HEK293 (cell line): ENCODE results near the gene CAMK1G.

Source experiments
- CTCF ChIA-PET: fragments of 350-600 bp; formaldehyde crosslinking; extraction: SDS; loops from one replicate; lab custom pipeline; 2021; ENCODE audit warnings: antibody characterized with exemption; lab: Yijun Ruan, JAX
- POLR2A ChIA-PET: fragments of 300-600 bp; formaldehyde crosslinking; extraction: SDS; loops from one replicate; lab custom pipeline; 2020; ENCODE audit warnings: antibody characterized with exemption, inconsistent platforms; lab: Yijun Ruan, JAX
- H3K27ac ChIP-seq: fragments of 200-500 bp; sonication (Bioruptor generic); 2 replicates; pipeline ENCODE4 v1.5.1; 2014; ENCODE audit warnings: low read depth, low read length, control low read depth, inconsistent platforms; ENCODE audit errors: extremely low read depth
- H3K36me3 ChIP-seq, 2 experiments: fragments of 200-500 bp in 1 of 2; sonication (Bioruptor generic) in 1 of 2; 1 replicate in 1 of 2; 2 replicates in 1 of 2; pipeline ENCODE4 v1.5.1; 2014 to 2017; ENCODE audit warnings: inconsistent platforms in 2 of 2, low read length in 2 of 2; ENCODE audit not compliant: control insufficient read depth in 2 of 2, insufficient read depth in 1 of 2
- H3K4me1 ChIP-seq: fragments of 200-500 bp; sonication (Bioruptor generic); 2 replicates; pipeline ENCODE4 v1.5.1; 2014; ENCODE audit warnings: mild to moderate bottlenecking, low read length, inconsistent platforms; ENCODE audit not compliant: control insufficient read depth, insufficient read depth
- H3K4me3 ChIP-seq: 2 replicates; pipeline ENCODE4 v1.5.1; 2011; ENCODE audit warnings: low read depth, mild to moderate bottlenecking, control low read depth, low read length, moderate library complexity
- H3K9me3 ChIP-seq: fragments of 200-500 bp; sonication (Bioruptor generic); 2 replicates; pipeline ENCODE4 v1.5.1; 2014; ENCODE audit warnings: low read depth, low read length, inconsistent platforms; ENCODE audit not compliant: control insufficient read depth, insufficient read depth
- FEZF1 ChIP-seq: fragments of 450-650 bp; formaldehyde crosslinking; IDR thresholded peaks from 2 replicates; pipeline ENCODE4 v1.5.1; 2016; ENCODE audit warnings: missing biosample characterization, missing genetic modification characterization
- GFI1B ChIP-seq: fragments of 450-650 bp; formaldehyde crosslinking; IDR thresholded peaks from 2 replicates; pipeline ENCODE4 v1.5.1; 2016; ENCODE audit warnings: missing biosample characterization, missing genetic modification characterization
- GLIS1 ChIP-seq: fragments of 450-650 bp; formaldehyde crosslinking; IDR thresholded peaks from 2 replicates; pipeline ENCODE4 v1.5.1; 2016; ENCODE audit warnings: missing biosample characterization, missing genetic modification characterization
- HOXA7 ChIP-seq: sonication (generic); formaldehyde crosslinking; IDR thresholded peaks from 2 replicates; pipeline ENCODE4 v1.8.1; 2022; ENCODE audit warnings: missing genetic modification reagents, borderline replicate concordance
- KLF7 ChIP-seq: fragments of 450-650 bp; formaldehyde crosslinking; IDR thresholded peaks from 2 replicates; pipeline ENCODE4 v1.5.1; 2016; ENCODE audit warnings: missing biosample characterization, missing genetic modification characterization, borderline replicate concordance
- MZF1 ChIP-seq: fragments of 450-650 bp; formaldehyde crosslinking; IDR thresholded peaks from 2 replicates; pipeline ENCODE4 v1.5.1; 2017; ENCODE audit warnings: missing biosample characterization, missing genetic modification characterization, borderline replicate concordance
- RBAK ChIP-seq: fragments of 450-650 bp; formaldehyde crosslinking; IDR thresholded peaks from 2 replicates; pipeline ENCODE4 v1.5.1; 2016; ENCODE audit warnings: missing biosample characterization, missing genetic modification characterization
- SCRT2 ChIP-seq: fragments of 450-650 bp; formaldehyde crosslinking; IDR thresholded peaks from 2 replicates; pipeline ENCODE4 v1.5.1; 2016; ENCODE audit warnings: missing biosample characterization, missing genetic modification characterization
- SETDB1 ChIP-seq: IDR thresholded peaks from one replicate; pipeline ENCODE4 v1.6.1; 2017; ENCODE audit warnings: mild to moderate bottlenecking, low read length, moderate library complexity, mixed read lengths; ENCODE audit not compliant: insufficient read length
- ZEB2 ChIP-seq: fragments of 450-650 bp; formaldehyde crosslinking; IDR thresholded peaks from 2 replicates; pipeline ENCODE4 v1.5.1; 2016; ENCODE audit warnings: missing biosample characterization, missing genetic modification characterization
- ZFP37 ChIP-seq: fragments of 450-650 bp; formaldehyde crosslinking; IDR thresholded peaks from 2 replicates; pipeline ENCODE4 v1.5.1; 2016; ENCODE audit warnings: missing biosample characterization, missing genetic modification characterization
- ZFP41 ChIP-seq: fragments of 450-650 bp; formaldehyde crosslinking; IDR thresholded peaks from 2 replicates; pipeline ENCODE4 v1.5.1; 2016; ENCODE audit warnings: missing biosample characterization, missing genetic modification characterization, borderline replicate concordance
- ZNF10 ChIP-seq: fragments of 450-650 bp; formaldehyde crosslinking; IDR thresholded peaks from 2 replicates; pipeline ENCODE4 v1.5.1; 2017; ENCODE audit warnings: missing biosample characterization, missing genetic modification characterization
- ZNF114 ChIP-seq: fragments of 450-650 bp; formaldehyde crosslinking; IDR thresholded peaks from 2 replicates; pipeline ENCODE4 v1.5.0; 2017; ENCODE audit warnings: missing biosample characterization, missing genetic modification characterization
- ZNF133 ChIP-seq: fragments of 450-650 bp; formaldehyde crosslinking; IDR thresholded peaks from 2 replicates; pipeline ENCODE4 v1.5.1; 2016; ENCODE audit warnings: missing biosample characterization, missing genetic modification characterization
- ZNF140 ChIP-seq: fragments of 450-650 bp; formaldehyde crosslinking; IDR thresholded peaks from 2 replicates; pipeline ENCODE4 v1.5.1; 2016; ENCODE audit warnings: missing biosample characterization, missing genetic modification characterization
- ZNF169 ChIP-seq: fragments of 450-650 bp; formaldehyde crosslinking; IDR thresholded peaks from 2 replicates; pipeline ENCODE4 v1.5.1; 2016; ENCODE audit warnings: missing biosample characterization, missing genetic modification characterization
- ZNF335 ChIP-seq: fragments of 450-650 bp; formaldehyde crosslinking; conservative IDR thresholded peaks from 2 replicates; pipeline ENCODE4 v1.5.1; 2016; ENCODE audit warnings: missing biosample characterization, missing genetic modification characterization
- ZNF354C ChIP-seq: fragments of 450-650 bp; formaldehyde crosslinking; IDR thresholded peaks from 2 replicates; pipeline ENCODE4 v1.5.1; 2016; ENCODE audit warnings: missing biosample characterization, missing genetic modification characterization, low read depth, borderline replicate concordance
- ZNF394 ChIP-seq: fragments of 450-650 bp; formaldehyde crosslinking; IDR thresholded peaks from 2 replicates; pipeline ENCODE4 v1.5.1; 2016; ENCODE audit warnings: missing biosample characterization, missing genetic modification characterization, mild to moderate bottlenecking, moderate library complexity, borderline replicate concordance
- ZNF510 ChIP-seq: fragments of 450-650 bp; formaldehyde crosslinking; IDR thresholded peaks from 2 replicates; pipeline ENCODE4 v1.5.1; 2018; ENCODE audit warnings: mild to moderate bottlenecking, missing genetic modification characterization, missing biosample characterization; ENCODE audit not compliant: insufficient replicate concordance
- ZNF558 ChIP-seq: fragments of 450-650 bp; formaldehyde crosslinking; IDR thresholded peaks from 2 replicates; pipeline ENCODE4 v1.5.1; 2016; ENCODE audit warnings: missing biosample characterization, missing genetic modification characterization
- ZNF776 ChIP-seq: fragments of 450-650 bp; formaldehyde crosslinking; IDR thresholded peaks from 2 replicates; pipeline ENCODE4 v1.5.0; 2017; ENCODE audit warnings: missing biosample characterization, missing genetic modification characterization, borderline replicate concordance
- TF ChIP-seq, protein P1 (sequence below): fragments of 450-650 bp; formaldehyde crosslinking; IDR thresholded peaks from 2 replicates; pipeline ENCODE4 v1.5.0; 2017; ENCODE audit warnings: missing biosample characterization, missing genetic modification characterization, borderline replicate concordance
- TF ChIP-seq, protein P2 (sequence below): fragments of 450-650 bp; formaldehyde crosslinking; conservative IDR thresholded peaks from 2 replicates; pipeline ENCODE4 v1.5.1; 2016; ENCODE audit warnings: low read depth, missing biosample characterization, missing genetic modification characterization
- TF ChIP-seq, protein P3 (sequence below): fragments of 450-650 bp; formaldehyde crosslinking; IDR thresholded peaks from 2 replicates; pipeline ENCODE4 v1.5.1; 2016; ENCODE audit warnings: missing biosample characterization, missing genetic modification characterization
- TF ChIP-seq, protein P4 (sequence below): fragments of 450-650 bp; formaldehyde crosslinking; IDR thresholded peaks from 2 replicates; pipeline ENCODE4 v1.5.1; 2016; ENCODE audit warnings: missing biosample characterization, missing genetic modification characterization

Gene CAMK1G

DNA sequence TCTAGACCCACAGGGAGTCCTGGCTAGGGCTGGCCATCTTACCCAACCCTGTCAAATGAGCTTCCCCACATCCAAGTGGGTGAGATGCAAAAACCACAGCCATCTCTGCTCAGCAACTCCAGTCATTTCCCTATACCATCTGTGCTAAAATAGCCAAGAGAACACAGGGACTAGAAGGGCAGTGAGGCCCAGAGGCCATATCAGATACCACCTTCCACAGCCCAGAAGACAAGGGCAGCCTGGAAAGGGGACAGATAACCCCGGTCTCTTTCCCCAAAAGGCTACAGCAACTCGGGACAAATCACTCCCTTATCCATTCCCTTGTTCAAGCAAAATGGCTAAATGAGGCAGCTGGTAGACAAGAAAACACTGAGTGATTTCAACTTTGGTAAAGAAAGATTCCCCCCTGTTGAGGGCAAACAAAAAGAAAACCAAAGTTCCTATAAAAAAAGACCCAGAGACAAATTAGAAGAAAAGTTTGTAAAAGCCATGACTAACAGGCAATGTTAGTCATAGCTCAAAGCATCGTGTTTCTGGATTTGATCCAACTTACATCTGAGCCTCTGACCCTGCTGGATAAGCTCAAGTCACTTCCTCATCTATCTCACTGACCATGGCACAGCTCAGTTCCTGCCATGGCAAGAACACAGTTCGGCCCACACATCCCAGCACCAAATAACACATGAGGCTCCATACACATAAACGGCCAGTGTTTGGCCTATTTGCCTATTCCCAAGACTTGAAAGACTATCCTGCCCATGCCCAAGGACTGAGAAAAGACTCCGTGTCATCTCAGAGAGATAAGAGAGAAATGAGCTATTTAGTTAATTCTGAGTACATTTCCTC, 65.6 kb downstream of the CAMK1G start:
- H3K36me3 ChIP-seq, result no peaks in the 10 kb centered on the region
- no peak overlapping the region; the same call in 1 of the 2 replicates for H3K27ac ChIP-seq
- H3K9me3 ChIP-seq, result no peaks in the 10 kb centered on the region
- peaks cover 19% of the 10 kb centered on the region for H3K4me1 ChIP-seq
- H3K4me3 ChIP-seq, result no peak overlapping the region
- ChIA-PET POLR2A (interaction anchor here (0.7 to 1.0 kb wide), 2 partner anchors 15 to 99 kb away, joined by 3 to 4 read pairs; no protein-coding TSS in a partner anchor), CTCF (interaction anchor here (0.7 to 1.6 kb wide), 9 partner anchors 14 to 99 kb away, joined by 3 to 6 read pairs (median 3); partner anchors contain the start of gene G0S2)
- TF ChIP-seq KLF7 (tag by site-specific recombination), result no peak
- TF ChIP-seq ZNF558 (tag by site-specific recombination), result no peak
- TF ChIP-seq ZFP37 (tag by site-specific recombination), result no peak
- no peak for TF ChIP-seq ZNF510
- no peak for TF ChIP-seq ZNF140 (tag by site-specific recombination)
- TF ChIP-seq ZFP41 (tag by site-specific recombination), result no peak
- no peak for TF ChIP-seq ZNF133 (tag by site-specific recombination)
- TF ChIP-seq SETDB1, result no peak
- TF ChIP-seq MZF1, result no peak
- TF ChIP-seq, protein P1, sequence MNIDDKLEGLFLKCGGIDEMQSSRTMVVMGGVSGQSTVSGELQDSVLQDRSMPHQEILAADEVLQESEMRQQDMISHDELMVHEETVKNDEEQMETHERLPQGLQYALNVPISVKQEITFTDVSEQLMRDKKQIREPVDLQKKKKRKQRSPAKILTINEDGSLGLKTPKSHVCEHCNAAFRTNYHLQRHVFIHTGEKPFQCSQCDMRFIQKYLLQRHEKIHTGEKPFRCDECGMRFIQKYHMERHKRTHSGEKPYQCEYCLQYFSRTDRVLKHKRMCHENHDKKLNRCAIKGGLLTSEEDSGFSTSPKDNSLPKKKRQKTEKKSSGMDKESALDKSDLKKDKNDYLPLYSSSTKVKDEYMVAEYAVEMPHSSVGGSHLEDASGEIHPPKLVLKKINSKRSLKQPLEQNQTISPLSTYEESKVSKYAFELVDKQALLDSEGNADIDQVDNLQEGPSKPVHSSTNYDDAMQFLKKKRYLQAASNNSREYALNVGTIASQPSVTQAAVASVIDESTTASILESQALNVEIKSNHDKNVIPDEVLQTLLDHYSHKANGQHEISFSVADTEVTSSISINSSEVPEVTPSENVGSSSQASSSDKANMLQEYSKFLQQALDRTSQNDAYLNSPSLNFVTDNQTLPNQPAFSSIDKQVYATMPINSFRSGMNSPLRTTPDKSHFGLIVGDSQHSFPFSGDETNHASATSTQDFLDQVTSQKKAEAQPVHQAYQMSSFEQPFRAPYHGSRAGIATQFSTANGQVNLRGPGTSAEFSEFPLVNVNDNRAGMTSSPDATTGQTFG (tag by site-specific recombination), result no peak
- peak; percentile 53 for TF ChIP-seq ZNF335 (tag by site-specific recombination)
- no peak for TF ChIP-seq ZNF354C (tag by site-specific recombination)
- TF ChIP-seq, protein P2, sequence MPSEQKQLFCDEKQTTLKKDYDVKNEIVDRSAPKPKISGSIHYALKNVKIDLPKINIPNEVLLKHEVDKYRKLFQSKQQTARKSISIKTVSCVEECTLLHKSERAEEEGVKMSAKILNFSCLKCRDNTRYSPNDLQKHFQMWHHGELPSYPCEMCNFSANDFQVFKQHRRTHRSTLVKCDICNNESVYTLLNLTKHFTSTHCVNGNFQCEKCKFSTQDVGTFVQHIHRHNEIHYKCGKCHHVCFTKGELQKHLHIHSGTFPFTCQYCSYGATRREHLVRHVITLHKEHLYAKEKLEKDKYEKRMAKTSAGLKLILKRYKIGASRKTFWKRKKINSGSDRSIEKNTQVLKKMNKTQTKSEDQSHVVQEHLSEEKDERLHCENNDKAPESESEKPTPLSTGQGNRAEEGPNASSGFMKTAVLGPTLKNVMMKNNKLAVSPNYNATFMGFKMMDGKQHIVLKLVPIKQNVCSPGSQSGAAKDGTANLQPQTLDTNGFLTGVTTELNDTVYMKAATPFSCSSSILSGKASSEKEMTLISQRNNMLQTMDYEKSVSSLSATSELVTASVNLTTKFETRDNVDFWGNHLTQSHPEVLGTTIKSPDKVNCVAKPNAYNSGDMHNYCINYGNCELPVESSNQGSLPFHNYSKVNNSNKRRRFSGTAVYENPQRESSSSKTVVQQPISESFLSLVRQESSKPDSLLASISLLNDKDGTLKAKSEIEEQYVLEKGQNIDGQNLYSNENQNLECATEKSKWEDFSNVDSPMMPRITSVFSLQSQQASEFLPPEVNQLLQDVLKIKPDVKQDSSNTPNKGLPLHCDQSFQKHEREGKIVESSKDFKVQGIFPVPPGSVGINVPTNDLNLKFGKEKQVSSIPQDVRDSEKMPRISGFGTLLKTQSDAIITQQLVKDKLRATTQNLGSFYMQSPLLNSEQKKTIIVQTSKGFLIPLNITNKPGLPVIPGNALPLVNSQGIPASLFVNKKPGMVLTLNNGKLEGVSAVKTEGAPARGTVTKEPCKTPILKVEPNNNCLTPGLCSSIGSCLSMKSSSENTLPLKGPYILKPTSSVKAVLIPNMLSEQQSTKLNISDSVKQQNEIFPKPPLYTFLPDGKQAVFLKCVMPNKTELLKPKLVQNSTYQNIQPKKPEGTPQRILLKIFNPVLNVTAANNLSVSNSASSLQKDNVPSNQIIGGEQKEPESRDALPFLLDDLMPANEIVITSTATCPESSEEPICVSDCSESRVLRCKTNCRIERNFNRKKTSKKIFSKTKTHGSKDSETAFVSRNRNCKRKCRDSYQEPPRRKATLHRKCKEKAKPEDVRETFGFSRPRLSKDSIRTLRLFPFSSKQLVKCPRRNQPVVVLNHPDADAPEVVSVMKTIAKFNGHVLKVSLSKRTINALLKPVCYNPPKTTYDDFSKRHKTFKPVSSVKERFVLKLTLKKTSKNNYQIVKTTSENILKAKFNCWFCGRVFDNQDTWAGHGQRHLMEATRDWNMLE, result 0 out of 2 replicates have a peak, but pooled peaks have one; percentile 23
- TF ChIP-seq ZNF394 (tag by site-specific recombination), result peak; percentile 45; the same call in 1 of the 2 replicates
- no peak for TF ChIP-seq SCRT2 (tag by site-specific recombination)
- peak; percentile 35; the same call in 1 of the 2 replicates for TF ChIP-seq ZEB2 (tag by site-specific recombination)
- TF ChIP-seq RBAK, result no peak
- no peak for TF ChIP-seq HOXA7 (CRISPR knock-in tag)
- TF ChIP-seq FEZF1 (tag by site-specific recombination), result peak; percentile 77
- TF ChIP-seq ZNF114 (tag by site-specific recombination), result no peak
- TF ChIP-seq ZNF169 (tag by site-specific recombination), result no peak
- TF ChIP-seq ZNF776 (tag by site-specific recombination), result no peak
- TF ChIP-seq GLIS1, result no peak
- no peak for TF ChIP-seq ZNF10 (tag by site-specific recombination)
- TF ChIP-seq, protein P3, sequence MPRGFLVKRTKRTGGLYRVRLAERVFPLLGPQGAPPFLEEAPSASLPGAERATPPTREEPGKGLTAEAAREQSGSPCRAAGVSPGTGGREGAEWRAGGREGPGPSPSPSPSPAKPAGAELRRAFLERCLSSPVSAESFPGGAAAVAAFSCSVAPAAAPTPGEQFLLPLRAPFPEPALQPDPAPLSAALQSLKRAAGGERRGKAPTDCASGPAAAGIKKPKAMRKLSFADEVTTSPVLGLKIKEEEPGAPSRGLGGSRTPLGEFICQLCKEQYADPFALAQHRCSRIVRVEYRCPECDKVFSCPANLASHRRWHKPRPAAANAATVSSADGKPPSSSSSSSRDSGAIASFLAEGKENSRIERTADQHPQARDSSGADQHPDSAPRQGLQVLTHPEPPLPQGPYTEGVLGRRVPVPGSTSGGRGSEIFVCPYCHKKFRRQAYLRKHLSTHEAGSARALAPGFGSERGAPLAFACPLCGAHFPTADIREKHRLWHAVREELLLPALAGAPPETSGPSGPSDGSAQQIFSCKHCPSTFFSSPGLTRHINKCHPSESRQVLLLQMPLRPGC (tag by site-specific recombination), result 0 out of 2 replicates have a peak, but pooled peaks have one; percentile 15
- peak; percentile 68 for TF ChIP-seq GFI1B (tag by site-specific recombination)
- TF ChIP-seq, protein P4, sequence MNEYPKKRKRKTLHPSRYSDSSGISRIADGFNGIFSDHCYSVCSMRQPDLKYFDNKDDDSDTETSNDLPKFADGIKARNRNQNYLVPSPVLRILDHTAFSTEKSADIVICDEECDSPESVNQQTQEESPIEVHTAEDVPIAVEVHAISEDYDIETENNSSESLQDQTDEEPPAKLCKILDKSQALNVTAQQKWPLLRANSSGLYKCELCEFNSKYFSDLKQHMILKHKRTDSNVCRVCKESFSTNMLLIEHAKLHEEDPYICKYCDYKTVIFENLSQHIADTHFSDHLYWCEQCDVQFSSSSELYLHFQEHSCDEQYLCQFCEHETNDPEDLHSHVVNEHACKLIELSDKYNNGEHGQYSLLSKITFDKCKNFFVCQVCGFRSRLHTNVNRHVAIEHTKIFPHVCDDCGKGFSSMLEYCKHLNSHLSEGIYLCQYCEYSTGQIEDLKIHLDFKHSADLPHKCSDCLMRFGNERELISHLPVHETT (tag by site-specific recombination), result no peak
